22Rv1 (cell line): ENCODE data around the gene SPEM1.

Experiments
- H3K27ac ChIP-seq: fragments of 450-650 bp; 2 replicates; pipeline ENCODE4 v1.5.1; 2017
- CTCF ChIP-seq: fragments of 450-650 bp; IDR thresholded peaks from 2 replicates; pipeline ENCODE4 v1.5.1; 2017; ENCODE audit warnings: mild to moderate bottlenecking
- ZFX ChIP-seq: fragments of 450-650 bp; IDR thresholded peaks from 2 replicates; pipeline ENCODE4 v1.6.1; 2017; ENCODE audit warnings: antibody characterized with exemption, borderline replicate concordance

SPEM1 gene

GRCh38 chr17:7382901-7383300 lies 37.2 kb upstream of the SPEM1 start:
- peak overlapping the region; percentile 80; the same call in 1 of the 2 replicates for H3K27ac ChIP-seq
- no peak for TF ChIP-seq CTCF
- TF ChIP-seq ZFX: no peak

GRCh38 chr17:7383371-7383741 lies 36.8 kb upstream of the SPEM1 start:
- no peak overlapping the region for H3K27ac ChIP-seq
- TF ChIP-seq CTCF: no peak
- TF ChIP-seq ZFX: no peak

GRCh38 chr17:7383742-7384488 lies 36.2 kb upstream of the SPEM1 start:
- no peak for TF ChIP-seq ZFX
- no peak for TF ChIP-seq CTCF
- H3K27ac ChIP-seq: no peak overlapping the region

GRCh38 chr17:7384489-7385081 lies 35.5 kb upstream of the SPEM1 start:
- H3K27ac ChIP-seq: no peak overlapping the region
- TF ChIP-seq CTCF (no peak), ZFX (no peak)

- no peak overlapping the region for H3K27ac ChIP-seq
- TF ChIP-seq CTCF (no peak), ZFX (no peak)
Measured at GRCh38 chr17:7388856-7389255, 31.3 kb upstream of the SPEM1 start.

GRCh38 chr17:7389924-7390910 lies 29.9 kb upstream of the SPEM1 start:
- TF ChIP-seq CTCF: no peak
- no peak for TF ChIP-seq ZFX
- no peak overlapping the region for H3K27ac ChIP-seq
